Parathyroid adenoma (tissue), 2 donors: ENCODE results near the gene TLE2.
A peak's percentile ranks its signal among the peaks of the same experiment; 100 is the strongest.

Source experiments
- H2AFZ ChIP-seq: fragments of 300-600 bp; sonication (generic); one replicate; pipeline ENCODE4 v1.7.0; 2017; ENCODE audit warnings: antibody characterized with exemption, mild to moderate bottlenecking
- H3K27ac ChIP-seq: fragments of 300-600 bp; sonication (generic); one replicate; pipeline ENCODE4 v1.7.0; 2017
- H3K27me3 ChIP-seq: fragments of 300-600 bp; sonication (generic); one replicate; pipeline ENCODE4 v1.7.0; 2017; ENCODE audit warnings: low read length; ENCODE audit not compliant: control insufficient read depth, insufficient read depth
- H3K36me3 ChIP-seq: fragments of 300-600 bp; sonication (generic); one replicate; pipeline ENCODE4 v1.7.0; 2017; ENCODE audit warnings: low read length; ENCODE audit not compliant: control insufficient read depth, insufficient read depth
- H3K4me1 ChIP-seq: fragments of 300-600 bp; sonication (generic); one replicate; pipeline ENCODE4 v1.7.0; 2017; ENCODE audit warnings: control low read depth
- H3K4me2 ChIP-seq: fragments of 300-600 bp; sonication (generic); one replicate; pipeline ENCODE4 v1.7.0; 2017; ENCODE audit warnings: low read length
- H3K4me3 ChIP-seq: fragments of 300-600 bp; sonication (generic); one replicate; pipeline ENCODE4 v1.7.0; 2017; ENCODE audit warnings: low read depth, low read length
- H3K79me2 ChIP-seq: fragments of 300-600 bp; sonication (generic); one replicate; pipeline ENCODE4 v1.7.0; 2017; ENCODE audit warnings: control low read depth
- H3K9ac ChIP-seq: fragments of 300-600 bp; sonication (generic); one replicate; pipeline ENCODE4 v1.7.0; 2017; ENCODE audit warnings: mild to moderate bottlenecking
- H3K9me3 ChIP-seq: fragments of 300-600 bp; sonication (generic); one replicate; pipeline ENCODE4 v1.7.0; 2017; ENCODE audit warnings: low read length; ENCODE audit not compliant: control insufficient read depth
- CTCF ChIP-seq: fragments of 300-600 bp; sonication (generic); IDR thresholded peaks from one replicate; pipeline ENCODE4 v1.7.0; 2017; ENCODE audit warnings: antibody characterized with exemption, mild to moderate bottlenecking
- donor health status: primary hyperparathyroidism.

The TLE2 gene

GRCh38 chr19:3064011-3064330 is 34.9 kb upstream of the TLE2 start:
- peaks cover 3% of the 10 kb centered on the region for H3K79me2 ChIP-seq
- H3K27me3 ChIP-seq = no peaks in the 10 kb centered on the region
- H3K4me1 ChIP-seq = peaks cover 9% of the 10 kb centered on the region
- no peak overlapping the region for H3K4me3 ChIP-seq
- no peak for TF ChIP-seq CTCF
- no peak overlapping the region for H2AFZ ChIP-seq
- H3K36me3 ChIP-seq = no peaks in the 10 kb centered on the region
- no peak overlapping the region for H3K9ac ChIP-seq
- H3K9me3 ChIP-seq = no peaks in the 10 kb centered on the region
- H3K27ac ChIP-seq = no peak overlapping the region
- H3K4me2 ChIP-seq = no peak overlapping the region

DNA sequence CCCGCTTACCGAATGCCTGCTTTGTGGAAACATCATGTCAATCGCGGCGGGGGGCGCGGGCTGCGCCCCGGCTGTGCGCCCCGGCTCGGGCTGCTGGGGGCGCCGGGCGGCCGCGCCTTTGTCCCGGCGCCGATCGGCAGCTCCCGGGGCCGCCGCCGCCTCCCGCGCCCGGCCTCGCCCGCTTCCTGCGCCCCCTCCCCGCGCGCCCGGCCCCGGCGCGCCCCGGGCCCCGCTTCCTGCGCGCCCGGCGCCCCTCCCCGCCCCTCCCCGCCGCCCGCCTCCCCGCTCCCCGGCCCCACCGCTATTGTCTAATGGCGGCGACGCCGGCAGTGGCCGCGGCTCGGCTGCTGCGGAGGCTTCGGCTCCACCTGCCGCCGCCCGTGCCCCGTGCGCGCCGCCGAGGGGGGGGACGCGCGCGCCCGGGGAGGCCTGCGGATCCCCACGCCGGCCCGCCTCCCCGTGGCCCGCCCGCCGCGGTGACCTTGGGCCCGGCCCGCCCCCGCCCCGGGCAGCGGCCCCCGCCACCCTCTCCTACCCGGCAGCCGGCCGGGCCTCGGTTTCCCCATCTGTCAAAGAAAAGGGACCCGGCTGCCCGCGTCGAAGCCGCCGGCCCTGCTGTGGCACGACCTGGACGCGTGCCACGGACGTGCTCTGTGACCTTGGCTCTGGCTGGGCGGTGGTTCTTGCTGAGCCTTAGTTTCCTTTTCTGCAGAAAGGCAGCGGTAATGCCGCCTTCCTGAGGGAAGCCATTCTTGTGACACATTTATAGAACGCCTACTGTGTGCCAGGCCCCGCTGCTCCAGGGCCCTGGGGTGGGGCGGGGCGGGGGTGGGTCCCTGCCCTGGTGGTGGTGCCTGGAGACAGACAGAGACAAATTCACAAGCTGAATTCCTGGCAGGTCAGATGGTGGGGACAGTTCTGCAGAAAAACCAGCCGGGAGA is 33.4 kb upstream of the TLE2 start, which contains the start of gene TLE5:
Gene TLE5, minus strand, starts transcription at position 331 of the 941 bp plus-strand sequence. Its CDS starts 295 bp downstream, at position 36.
- TF ChIP-seq CTCF = no peak
- Histone ChIP-seq H3K27ac (peak within 1 kb of the TSS; percentile 89), H2AFZ (peak within 1 kb of the TSS; percentile 90), H3K9ac (peak within 1 kb of the TSS; percentile 91), H3K4me3 (peak within 1 kb of the TSS; percentile 87), H3K36me3 (no peaks in the 10 kb centered on the region), H3K9me3 (no peaks in the 10 kb centered on the region), H3K4me1 (peaks cover 24% of the 10 kb centered on the region), H3K79me2 (peaks cover 3% of the 10 kb centered on the region), H3K4me2 (peak within 1 kb of the TSS; percentile 88), H3K27me3 (no peaks in the 10 kb centered on the region)

DNA sequence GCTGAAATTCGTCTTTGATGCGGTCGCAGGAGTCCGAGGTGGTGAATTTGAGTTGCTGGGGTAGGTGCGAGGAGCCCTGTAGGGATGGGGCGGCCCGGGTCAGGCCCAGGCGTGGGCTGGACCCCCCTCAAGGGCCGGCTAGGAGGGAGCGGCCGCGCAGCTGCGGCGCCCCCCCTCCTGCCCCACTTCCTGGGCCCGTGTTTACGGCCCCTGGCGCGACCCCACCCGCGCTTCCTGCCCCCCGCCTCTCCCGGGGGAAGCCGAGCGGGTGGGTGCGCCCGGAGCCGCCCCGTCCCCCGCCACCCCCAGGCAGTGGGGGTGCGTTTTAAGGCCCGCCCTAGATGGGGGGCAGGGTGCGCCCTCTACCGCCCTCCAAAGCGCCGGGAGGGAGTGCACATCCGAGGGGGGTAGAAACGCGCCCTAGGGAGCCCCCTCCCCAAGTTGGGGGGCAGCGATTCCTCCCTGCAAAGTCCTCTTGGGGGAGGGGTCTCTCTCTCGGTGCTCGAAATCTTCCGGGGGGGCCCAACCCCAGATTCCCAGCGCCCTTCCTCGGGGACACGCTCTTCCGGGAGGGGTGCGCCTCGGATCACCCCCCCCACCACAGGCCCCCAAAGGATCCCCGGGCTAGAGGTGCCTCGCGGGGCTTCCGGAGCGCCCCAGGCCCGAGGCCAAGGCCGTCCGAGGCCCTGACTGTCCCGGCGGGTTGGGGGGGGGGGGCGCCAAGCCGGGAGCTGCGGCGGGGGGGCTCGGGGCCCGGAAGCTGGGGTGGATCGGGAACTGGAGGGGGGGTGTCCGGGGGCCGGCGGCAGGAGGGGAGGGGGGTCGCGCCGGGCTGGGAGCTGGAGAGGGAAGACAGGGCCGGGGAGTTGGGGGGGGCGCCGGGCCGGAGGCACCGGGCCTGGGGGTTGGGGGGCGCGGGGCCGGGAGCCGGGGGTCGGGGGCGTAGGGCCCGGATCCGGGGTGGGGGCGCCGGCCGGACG is 32.4 kb upstream of the TLE2 start:
- Histone ChIP-seq H3K4me1 (peaks cover 33% of the 10 kb centered on the region), H3K9me3 (no peaks in the 10 kb centered on the region), H3K27me3 (no peaks in the 10 kb centered on the region), H3K36me3 (no peaks in the 10 kb centered on the region), H3K4me2 (peak overlapping the region; percentile 83), H3K27ac (peak overlapping the region; percentile 88), H3K79me2 (peaks cover 3% of the 10 kb centered on the region), H2AFZ (peak overlapping the region; percentile 53), H3K4me3 (peak overlapping the region; percentile 87), H3K9ac (peak overlapping the region; percentile 91)
- peak; percentile 43 for TF ChIP-seq CTCF

- Histone ChIP-seq H3K79me2 (peaks cover 3% of the 10 kb centered on the region), H3K9ac (no peak overlapping the region), H3K27me3 (no peaks in the 10 kb centered on the region), H3K4me1 (peaks cover 36% of the 10 kb centered on the region), H3K4me3 (peak overlapping the region; percentile 87), H2AFZ (no peak overlapping the region), H3K4me2 (peak overlapping the region; percentile 83), H3K27ac (peak overlapping the region; percentile 88), H3K9me3 (no peaks in the 10 kb centered on the region), H3K36me3 (no peaks in the 10 kb centered on the region)
- no peak for TF ChIP-seq CTCF
These were observed 31.7 kb upstream of the TLE2 start for GRCh38 chr19:3060857-3061181.
